Keratinocyte (primary cell): ENCODE measurements around the gene RNF19B. TPM values are rescaled to one million over a fixed set of nuclear protein-coding genes. Genes with fewer than 3 reads are reported as not detected.

ENCODE experiments used
- DNase-seq: peaks from one replicate; pipeline ENCODE4 v3.0.0-alpha.2; 2011; ENCODE audit warnings: low read depth, missing footprints, low spot score
- FAIRE-seq: peaks from 2 replicates; lab custom pipeline; 2011; peaks lifted over from hg19 to GRCh38; lab: Jason Lieb, UNC
- H2AFZ ChIP-seq: 2 replicates; pipeline ENCODE4 v1.6.0; 2012; ENCODE audit warnings: low read length, control low read depth, inconsistent platforms; ENCODE audit not compliant: control insufficient read depth
- H3K27ac ChIP-seq: 2 replicates; pipeline ENCODE4 v1.5.1; 2011; ENCODE audit warnings: low read length; ENCODE audit not compliant: control insufficient read depth, insufficient read depth
- H3K27me3 ChIP-seq: 3 replicates; pipeline ENCODE4 v1.6.0; 2011; ENCODE audit warnings: low read length; ENCODE audit not compliant: control insufficient read depth, insufficient read depth; ENCODE audit errors: extremely low read depth
- H3K36me3 ChIP-seq, 2 experiments: 2 replicates in 1 of 2; 3 replicates in 1 of 2; pipeline ENCODE4 v1.5.1; 2011; ENCODE audit warnings: low read length in 2 of 2, mild to moderate bottlenecking in 1 of 2; ENCODE audit not compliant: control insufficient read depth in 2 of 2, insufficient read depth in 2 of 2; ENCODE audit errors: extremely low read depth in 1 of 2
- H3K4me1 ChIP-seq: 3 replicates; pipeline ENCODE4 v1.5.1; 2011; ENCODE audit warnings: low read length; ENCODE audit not compliant: control insufficient read depth, insufficient read depth; ENCODE audit errors: extremely low read depth
- H3K4me2 ChIP-seq: 3 replicates; pipeline ENCODE4 v1.6.0; 2011; ENCODE audit warnings: low read depth, low read length; ENCODE audit not compliant: control insufficient read depth, insufficient read depth; ENCODE audit errors: extremely low read depth
- H3K4me3 ChIP-seq, 3 experiments: fragments of 200-600 bp in 1 of 3; sonication (generic) in 1 of 3; 2 replicates in 2 of 3; 3 replicates in 1 of 3; pipeline ENCODE4 v1.5.1; 2011 to 2016; ENCODE audit warnings: low read length in 3 of 3, mild to moderate bottlenecking in 3 of 3, control low read depth in 2 of 3, inconsistent platforms in 1 of 3, low read depth in 1 of 3, mixed read lengths in 1 of 3, mixed run types in 1 of 3, moderate library complexity in 1 of 3; ENCODE audit not compliant: control insufficient read depth in 2 of 3, insufficient read depth in 2 of 3; ENCODE audit errors: extremely low read depth in 1 of 3
- H3K79me2 ChIP-seq: 2 replicates; pipeline ENCODE4 v1.6.0; 2012; ENCODE audit warnings: low read length; ENCODE audit not compliant: control insufficient read depth, insufficient read depth
- H3K9ac ChIP-seq: 3 replicates; pipeline ENCODE4 v1.6.0; 2011; ENCODE audit warnings: low read length; ENCODE audit not compliant: control insufficient read depth, insufficient read depth; ENCODE audit errors: extremely low read depth
- H3K9me1 ChIP-seq: 3 replicates; pipeline ENCODE4 v1.6.0; 2011; ENCODE audit warnings: low read length; ENCODE audit not compliant: control insufficient read depth, insufficient read depth; ENCODE audit errors: extremely low read depth
- H3K9me3 ChIP-seq: 2 replicates; pipeline ENCODE4 v1.5.1; 2012; ENCODE audit warnings: low read depth, low read length; ENCODE audit not compliant: control insufficient read depth
- H4K20me1 ChIP-seq: 3 replicates; pipeline ENCODE4 v1.6.0; 2011; ENCODE audit warnings: low read length; ENCODE audit not compliant: control insufficient read depth, insufficient read depth; ENCODE audit errors: extremely low read depth
- CTCF ChIP-seq, 3 experiments: IDR thresholded peaks in 1 of 3; conservative IDR thresholded peaks in 1 of 3; optimal IDR thresholded peaks in 1 of 3; 2 replicates in 2 of 3; 3 replicates in 1 of 3; pipeline versions ENCODE3 to v1.5.1; 2011; ENCODE audit warnings: low read length in 3 of 3, mild to moderate bottlenecking in 3 of 3, moderate library complexity in 2 of 3, control low read depth in 1 of 3, inconsistent platforms in 1 of 3; ENCODE audit not compliant: insufficient read depth in 2 of 3; ENCODE audit errors: extremely low read depth in 1 of 3
- EZH2 ChIP-seq: IDR thresholded peaks from one replicate; pipeline ENCODE4 v1.6.1; 2012; ENCODE audit warnings: inconsistent platforms, mild to moderate bottlenecking, low read length, moderate library complexity
- dilution Hi-C: fragments of 300-500 bp; cut with MboI; formaldehyde crosslinking; loops from one replicate; pipeline ENCODE4 v1.7.0; 2020; ENCODE audit warnings: low sequenced_read_pairs; ENCODE audit not compliant: extremely low pct_ligation_motif_present
- polyA plus RNA-seq, 5 experiments: library from polyadenylated mRNA; depleted of rRNA in 3 of 5; stranded (reverse) in 3 of 5; stranded (forward) in 1 of 5; unstranded in 1 of 5; fragments of >200 nt; gene quantifications; 1 replicate in 1 of 5; 2 replicates in 3 of 5; 3 replicates in 1 of 5; pipeline versions ENCODE4 v1.2.1 to v1.2.3, GENCODE V29; 2011 to 2012; ENCODE audit warnings: missing spikeins in 2 of 5, low read depth in 1 of 5, low replicate concordance in 1 of 5

Gene RNF19B
- polyA plus RNA-seq, 1 donor (not counting 4 experiments of a cell fraction or from before 2014, with no cell fraction given): 33.5 TPM

- H3K4me1 ChIP-seq: peaks cover 39% of the 10 kb centered on the region
- peaks cover 2 to 9% of the 10 kb centered on the region in 2 experiments for H3K36me3 ChIP-seq
- peaks cover 84% of the 10 kb centered on the region for H3K79me2 ChIP-seq
- H3K9ac ChIP-seq: peak overlapping the region; percentile 43
- no peaks in the 10 kb centered on the region for H3K27me3 ChIP-seq
- peak overlapping the region; percentile 75 for H3K27ac ChIP-seq
- peaks cover 5% of the 10 kb centered on the region for H3K9me1 ChIP-seq
- no peaks in the 10 kb centered on the region for H3K9me3 ChIP-seq
- dilution Hi-C loops: no loop called here
- DNase-seq (no peak), FAIRE-seq (peak; percentile 55)
- H4K20me1 ChIP-seq: peaks cover 11% of the 10 kb centered on the region
- TF ChIP-seq EZH2: no peak
- TF ChIP-seq CTCF (optimal IDR thresholded peaks at IDR 0.05 in 1 of 3, IDR thresholded peaks at IDR 0.05 in 1 of 3, conservative IDR thresholded peaks at IDR 0.05 in 1 of 3; ENCODE audit: extremely low read depth in 1 of 3, insufficient read depth in 2 of 3, low read length in 3 of 3): no peak
- no peak overlapping the region for H2AFZ ChIP-seq
- H3K4me2 ChIP-seq: peak overlapping the region; percentile 49
- H3K4me3 ChIP-seq: no peak overlapping the region
Observed at GRCh38 chr1:32953495-32953894, 11.1 kb downstream of the RNF19B start.

- H3K9me3 ChIP-seq: no peaks in the 10 kb centered on the region
- DNase-seq: no peak
- no peak overlapping the region for H2AFZ ChIP-seq
- dilution Hi-C loops: no loop called here
- peaks cover 29% of the 10 kb centered on the region for H3K4me1 ChIP-seq
- no peak for FAIRE-seq
- H3K4me2 ChIP-seq: peak overlapping the region; percentile 48
- H3K27ac ChIP-seq: peak overlapping the region; percentile 61
- peaks cover 5% of the 10 kb centered on the region for H3K9me1 ChIP-seq
- H3K36me3 ChIP-seq: peaks cover 17 to 33% of the 10 kb centered on the region in 2 experiments
- peak overlapping the region; percentile 41 for H3K9ac ChIP-seq
- TF ChIP-seq EZH2 (no peak), CTCF (optimal IDR thresholded peaks at IDR 0.05 in 1 of 3, IDR thresholded peaks at IDR 0.05 in 1 of 3, conservative IDR thresholded peaks at IDR 0.05 in 1 of 3; ENCODE audit: extremely low read depth in 1 of 3, insufficient read depth in 2 of 3, low read length in 3 of 3) (no peak)
- H3K4me3 ChIP-seq: no peak overlapping the region
- H3K79me2 ChIP-seq: peaks cover 63% of the 10 kb centered on the region
- no peaks in the 10 kb centered on the region for H3K27me3 ChIP-seq
- peaks cover 4% of the 10 kb centered on the region for H4K20me1 ChIP-seq
Observed at GRCh38 chr1:32949519-32949918, 15.1 kb downstream of the RNF19B start.
